A673 (cell line): ENCODE data around the gene LRRC4C.

Experiments
- EZH2 ChIP-seq: fragments of 200-600 bp; sonication (generic); IDR thresholded peaks from 2 replicates; pipeline ENCODE4 v1.6.1; 2017; ENCODE audit warnings: borderline replicate concordance, low read depth, mild to moderate bottlenecking, mixed read lengths, antibody characterized with exemption, low read length; ENCODE audit not compliant: poor library complexity, severe bottlenecking
- TF ChIP-seq, protein P1 (sequence below): fragments of 300-800, 200-600 bp; sonication (generic); conservative IDR thresholded peaks from 2 replicates; pipeline ENCODE4 v1.5.1; 2017; ENCODE audit warnings: low read depth, mild to moderate bottlenecking, antibody characterized with exemption, low read length, moderate library complexity, mixed read lengths

DNA sequence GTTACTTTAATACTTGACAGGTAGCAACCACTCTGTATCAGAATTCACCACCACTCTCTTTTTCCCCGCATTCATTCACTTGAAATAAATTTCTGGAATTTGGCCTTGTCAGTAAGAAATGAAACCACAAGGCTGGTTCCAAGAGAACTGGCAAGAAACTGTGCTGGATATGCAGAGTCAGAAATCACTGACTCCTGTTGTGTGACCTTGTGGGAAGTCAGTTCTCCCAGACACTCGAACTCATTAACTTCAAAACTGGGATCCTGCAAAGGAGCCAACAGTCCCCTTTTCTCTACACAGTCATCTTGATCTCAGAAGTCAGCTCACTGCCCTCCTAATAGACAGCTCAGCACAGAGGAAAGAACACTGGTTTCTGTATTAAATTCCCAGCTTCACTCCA is 142.7 kb downstream of the LRRC4C start:
- TF ChIP-seq, protein P1, sequence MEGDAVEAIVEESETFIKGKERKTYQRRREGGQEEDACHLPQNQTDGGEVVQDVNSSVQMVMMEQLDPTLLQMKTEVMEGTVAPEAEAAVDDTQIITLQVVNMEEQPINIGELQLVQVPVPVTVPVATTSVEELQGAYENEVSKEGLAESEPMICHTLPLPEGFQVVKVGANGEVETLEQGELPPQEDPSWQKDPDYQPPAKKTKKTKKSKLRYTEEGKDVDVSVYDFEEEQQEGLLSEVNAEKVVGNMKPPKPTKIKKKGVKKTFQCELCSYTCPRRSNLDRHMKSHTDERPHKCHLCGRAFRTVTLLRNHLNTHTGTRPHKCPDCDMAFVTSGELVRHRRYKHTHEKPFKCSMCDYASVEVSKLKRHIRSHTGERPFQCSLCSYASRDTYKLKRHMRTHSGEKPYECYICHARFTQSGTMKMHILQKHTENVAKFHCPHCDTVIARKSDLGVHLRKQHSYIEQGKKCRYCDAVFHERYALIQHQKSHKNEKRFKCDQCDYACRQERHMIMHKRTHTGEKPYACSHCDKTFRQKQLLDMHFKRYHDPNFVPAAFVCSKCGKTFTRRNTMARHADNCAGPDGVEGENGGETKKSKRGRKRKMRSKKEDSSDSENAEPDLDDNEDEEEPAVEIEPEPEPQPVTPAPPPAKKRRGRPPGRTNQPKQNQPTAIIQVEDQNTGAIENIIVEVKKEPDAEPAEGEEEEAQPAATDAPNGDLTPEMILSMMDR: no peak
- TF ChIP-seq EZH2: no peak
